Fibroblast of skin of back (primary cell): ENCODE measurements around the gene TROAP.

ENCODE experiments used
- DNase-seq: peaks from one replicate; pipeline ENCODE4 v3.0.0-alpha.2; 2013

The TROAP gene

DNA sequence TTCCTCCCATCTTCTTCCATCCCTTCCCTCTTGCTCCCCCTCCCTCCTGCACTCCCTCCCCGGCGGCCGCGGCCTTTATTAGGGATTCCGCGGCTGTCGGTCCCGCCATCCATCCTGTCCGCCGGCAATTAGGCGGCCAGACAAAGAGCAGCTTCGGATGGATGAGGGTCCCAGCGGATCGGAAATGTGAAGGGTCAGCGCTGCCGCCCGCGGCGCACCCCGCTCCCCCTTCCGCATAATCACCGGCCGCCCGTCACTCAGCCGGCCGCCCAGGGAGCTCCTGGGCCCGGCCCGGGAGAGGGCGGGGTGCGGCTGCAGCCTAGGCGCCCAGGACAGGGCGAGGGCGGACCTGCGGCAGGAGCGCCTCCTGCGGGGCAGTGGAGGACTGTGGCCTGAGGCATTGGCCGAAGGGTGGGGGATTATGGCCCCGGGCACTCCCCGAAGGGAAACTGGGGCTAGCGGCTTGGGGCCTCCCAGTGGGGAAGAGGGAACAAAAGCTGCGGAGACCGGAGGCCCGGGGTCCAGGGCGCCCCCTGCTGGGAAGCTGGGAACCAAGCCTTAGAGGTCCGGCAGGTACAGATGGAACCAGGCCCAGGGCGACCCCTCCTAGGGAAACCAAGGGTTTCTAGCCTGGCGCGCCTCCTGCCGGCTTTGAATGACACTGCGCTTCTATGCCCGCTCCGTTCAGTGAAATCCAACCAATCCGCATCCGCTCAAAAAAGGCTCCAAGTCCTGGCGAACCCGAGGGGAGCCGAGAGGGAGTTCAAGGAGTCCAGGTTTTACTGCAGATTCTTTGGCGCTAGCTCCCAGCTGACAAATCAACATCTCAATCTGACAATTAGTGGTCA lies 19.2 kb downstream of the TROAP start:
- DNase-seq = peak; percentile 76

DNA sequence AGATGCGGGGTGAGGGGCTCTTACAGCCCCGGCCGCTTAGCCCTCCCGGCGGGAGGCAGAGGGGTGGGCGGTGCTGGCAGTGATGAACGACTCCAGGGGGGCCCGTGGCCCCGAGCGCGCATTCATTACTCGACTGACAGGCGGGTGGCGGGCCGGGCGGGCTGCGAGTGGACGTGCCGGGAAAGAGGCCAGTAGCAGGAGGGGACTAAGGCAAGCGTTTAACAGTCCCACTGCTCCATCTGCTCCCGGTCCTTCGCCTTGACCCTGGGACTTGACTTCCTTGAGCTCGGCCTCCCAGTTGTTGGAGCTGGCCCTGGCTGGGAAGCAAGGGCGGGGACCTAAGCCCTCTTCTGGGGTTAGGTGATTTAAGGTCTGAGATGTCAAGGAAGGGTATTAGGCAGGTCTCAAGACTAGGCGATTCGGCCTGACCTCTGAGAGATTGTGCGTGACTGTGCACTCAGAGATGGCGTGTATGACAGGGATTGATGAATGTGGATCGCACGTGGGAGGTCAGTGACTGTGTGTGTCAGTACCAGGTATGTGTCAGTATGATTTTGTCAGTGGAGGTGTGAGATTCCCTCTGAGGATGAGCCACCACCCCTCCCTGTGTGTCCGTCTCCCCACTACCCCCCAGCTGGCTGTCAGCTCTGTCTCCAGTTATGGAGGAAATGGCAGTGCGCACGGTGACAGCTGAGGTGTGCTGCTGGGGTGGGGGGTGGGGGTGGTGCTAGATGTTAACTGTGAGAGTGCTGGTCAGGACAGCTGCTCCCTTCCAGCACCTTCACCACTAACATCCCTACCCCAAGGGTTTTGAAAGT lies 20.1 kb downstream of the TROAP start:
- DNase-seq = no peak

DNA sequence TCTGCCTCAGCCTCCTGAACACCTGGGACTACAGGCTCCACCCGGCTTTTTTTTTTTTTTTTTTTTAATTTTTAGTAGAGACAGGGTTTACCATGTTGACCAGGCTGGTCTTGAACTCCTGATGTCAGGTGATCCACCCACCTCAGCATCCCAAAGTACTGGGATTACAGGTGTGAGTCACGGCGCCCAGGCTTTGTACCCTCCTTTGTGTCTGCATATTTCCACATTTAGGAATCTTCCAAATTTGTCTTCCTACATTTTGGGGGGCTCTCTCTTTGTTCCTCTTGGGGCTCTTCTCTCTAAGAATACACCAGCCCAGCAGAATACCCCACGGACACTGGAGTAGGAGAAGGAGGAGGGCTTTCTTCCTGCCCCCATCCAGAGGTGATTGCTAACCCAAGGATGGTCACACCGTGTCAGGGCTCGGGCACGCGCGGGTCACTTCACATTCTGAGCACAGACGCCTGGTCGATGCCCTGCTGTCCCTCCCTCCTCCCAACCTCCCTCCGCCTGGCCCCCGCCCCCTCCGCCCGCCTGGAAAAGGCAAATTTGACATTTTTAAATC lies 21.5 kb downstream of the TROAP start:
- no peak for DNase-seq

DNA sequence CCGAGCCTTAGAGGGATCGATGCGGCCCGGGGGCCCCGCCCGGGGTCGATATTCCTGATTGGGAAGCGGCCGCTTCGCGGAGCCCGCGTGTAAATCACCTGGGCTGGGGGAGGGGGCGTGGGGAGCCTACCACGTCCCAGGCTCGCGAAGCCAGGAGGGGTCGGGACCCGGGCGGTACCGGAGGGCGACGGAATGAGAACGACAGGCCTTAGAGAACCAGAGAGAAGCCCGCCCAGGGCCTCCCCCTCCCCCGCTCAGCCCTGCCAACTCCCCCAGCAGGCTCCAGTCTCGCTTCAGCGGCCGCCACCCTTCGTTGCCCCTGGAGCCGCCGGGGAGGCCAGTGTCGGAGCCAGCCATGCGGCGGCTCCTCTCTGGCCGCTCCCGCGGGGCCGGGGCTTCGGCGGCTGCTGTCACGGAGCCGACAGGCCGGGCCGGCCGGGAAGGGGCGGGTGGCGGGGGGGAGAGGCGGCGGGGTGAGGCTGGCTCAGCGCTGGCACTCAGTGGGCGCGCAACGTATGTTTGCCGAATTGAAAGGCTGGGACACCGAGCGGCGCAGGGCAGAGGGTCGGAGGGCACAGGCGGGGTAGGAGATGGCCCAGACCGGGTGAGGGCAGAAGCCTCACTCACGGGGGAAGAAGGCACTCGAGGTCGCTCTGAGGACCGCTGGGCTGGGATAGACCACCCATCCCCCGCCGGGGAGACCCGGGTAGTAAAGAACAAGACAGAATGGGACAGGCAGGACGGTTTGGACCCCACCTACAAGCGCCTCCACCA lies 22.2 kb downstream of the TROAP start:
- DNase-seq = peak; percentile 29

DNA sequence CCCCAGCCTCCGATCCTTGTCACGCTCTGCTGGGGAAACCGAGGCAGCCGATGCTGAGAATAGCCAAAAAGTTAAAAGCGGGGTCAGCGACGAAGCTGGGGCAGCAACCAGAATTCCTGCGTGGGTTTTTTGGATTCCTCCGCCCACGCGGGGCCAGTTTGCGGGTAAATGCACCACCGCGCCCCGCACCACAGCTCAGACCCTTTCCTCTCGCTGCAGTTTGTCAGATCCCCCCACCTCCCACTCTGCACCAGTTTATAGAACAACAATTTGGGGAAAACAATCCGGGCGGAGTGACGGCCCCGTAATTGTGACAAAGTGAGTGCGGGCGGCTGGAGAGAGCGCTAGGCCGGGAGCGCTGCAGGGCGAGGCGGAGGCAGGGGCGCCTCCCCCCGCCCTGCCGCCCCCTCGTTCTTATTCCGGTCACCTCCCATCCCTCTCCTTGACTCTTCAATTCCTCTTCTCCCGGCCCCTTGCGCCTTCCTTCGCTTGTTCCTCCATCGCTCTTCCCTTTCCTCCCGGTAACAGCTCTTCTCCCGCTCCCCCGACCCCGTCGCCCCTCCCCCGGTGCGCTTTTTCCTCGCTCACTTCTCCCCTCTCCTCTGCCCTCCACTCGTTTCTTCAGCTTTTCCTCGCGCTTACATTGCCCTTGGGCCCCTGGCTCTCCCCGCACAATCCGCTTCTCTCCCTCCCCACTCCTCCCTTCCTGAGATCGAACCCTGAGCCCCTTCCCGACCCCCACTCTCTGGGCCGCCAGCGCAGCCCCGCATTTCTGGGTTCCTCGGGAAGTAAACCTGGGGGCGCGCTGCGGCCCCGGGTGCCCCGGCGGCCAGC lies 23.0 kb downstream of the TROAP start:
- DNase-seq = no peak

DNA sequence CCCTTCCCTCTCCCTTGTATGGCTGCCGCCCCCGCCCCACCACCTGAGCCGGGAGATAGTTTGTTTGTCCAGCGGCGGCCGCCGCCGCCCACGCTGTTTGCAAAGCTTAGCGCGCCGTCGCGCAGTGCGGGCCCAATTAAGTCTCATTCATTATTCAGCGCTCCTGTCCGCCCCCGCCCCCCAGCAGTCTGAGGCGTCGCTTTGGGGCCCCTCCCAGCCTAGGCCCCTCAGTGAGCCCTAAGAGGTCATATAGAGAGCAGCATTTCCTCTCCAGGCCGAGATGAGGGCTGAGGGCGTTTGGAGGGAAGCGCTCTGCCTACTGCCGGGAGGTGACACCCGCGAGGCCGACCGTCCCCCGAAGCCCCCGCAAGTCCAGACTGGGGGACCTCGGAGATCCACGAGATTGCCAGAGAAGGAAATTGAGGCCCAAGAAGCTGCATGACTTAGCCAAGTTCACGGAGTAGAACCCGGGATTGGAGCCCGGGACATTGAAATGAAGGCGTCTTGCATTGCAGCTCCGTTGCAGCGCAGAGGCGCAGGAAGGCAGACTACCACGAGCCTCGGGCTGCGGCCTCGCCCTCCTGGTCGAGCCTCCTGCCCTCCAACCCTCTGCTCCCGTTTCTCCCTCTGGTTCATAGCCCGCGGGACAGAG lies 23.7 kb downstream of the TROAP start, which contains the start of gene DNAJC22:
TSS of gene DNAJC22 (plus strand) at position 230 of the 652 bp plus-strand sequence. CDS start 1,985 bp downstream, outside the sequence.
- no peak for DNase-seq

DNA sequence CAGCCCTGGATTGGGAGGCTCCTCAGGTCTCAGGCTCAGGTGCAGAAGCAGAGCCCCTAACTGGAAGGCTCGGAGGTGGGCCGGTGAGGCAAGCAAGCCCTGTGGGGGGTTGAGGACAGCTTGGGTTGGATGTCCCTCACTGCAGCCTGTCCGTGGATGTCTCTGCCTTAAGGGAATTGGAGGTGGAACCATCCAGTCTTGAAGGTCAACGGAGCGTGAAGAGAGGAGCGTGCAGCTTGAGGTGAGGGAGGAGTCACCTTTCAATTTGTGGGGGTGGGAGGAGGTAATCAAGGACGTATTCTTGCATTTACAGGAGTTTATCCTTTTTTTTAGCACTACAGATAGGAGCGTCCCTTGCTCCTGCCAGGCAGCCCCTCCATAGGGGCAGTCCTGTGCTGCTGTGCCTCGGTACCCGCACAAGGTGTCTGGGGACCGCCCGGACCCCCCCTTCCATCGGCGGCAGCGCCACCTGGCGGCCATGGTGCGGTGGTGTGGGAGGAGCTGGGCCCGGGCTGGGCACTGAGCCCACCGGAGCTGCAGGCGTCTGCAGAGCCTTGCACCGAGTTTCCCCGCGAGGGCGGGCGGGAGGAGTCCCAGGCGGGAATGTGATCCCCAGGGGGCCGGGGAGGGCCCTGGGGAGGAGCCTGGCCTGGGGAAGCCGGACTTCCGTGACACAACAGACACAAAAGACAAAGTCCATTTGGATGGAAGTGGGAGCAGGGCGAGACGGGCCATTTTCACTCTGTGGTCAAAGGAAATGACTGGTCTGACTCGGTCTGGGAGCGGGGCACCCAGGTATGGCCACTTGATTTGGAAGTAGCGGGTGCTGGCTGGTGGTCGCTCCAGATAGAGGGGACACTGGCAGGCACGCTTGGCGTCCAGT lies 24.5 kb downstream of the TROAP start:
- peak; percentile 77 for DNase-seq

DNA sequence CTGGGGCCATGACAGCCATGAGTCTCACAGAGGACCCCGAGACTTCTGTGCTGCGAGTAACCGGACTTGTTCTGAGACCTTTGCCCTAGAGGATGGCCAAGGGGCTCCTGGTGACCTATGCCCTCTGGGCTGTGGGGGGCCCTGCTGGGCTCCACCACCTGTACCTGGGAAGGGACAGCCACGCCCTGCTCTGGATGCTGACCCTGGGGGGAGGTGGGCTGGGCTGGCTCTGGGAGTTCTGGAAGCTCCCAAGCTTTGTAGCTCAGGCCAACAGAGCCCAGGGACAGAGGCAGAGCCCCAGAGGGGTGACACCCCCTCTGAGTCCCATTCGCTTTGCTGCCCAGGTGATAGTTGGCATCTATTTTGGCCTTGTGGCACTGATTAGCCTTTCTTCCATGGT lies 25.7 kb downstream of the TROAP start:
- DNase-seq = no peak

DNA sequence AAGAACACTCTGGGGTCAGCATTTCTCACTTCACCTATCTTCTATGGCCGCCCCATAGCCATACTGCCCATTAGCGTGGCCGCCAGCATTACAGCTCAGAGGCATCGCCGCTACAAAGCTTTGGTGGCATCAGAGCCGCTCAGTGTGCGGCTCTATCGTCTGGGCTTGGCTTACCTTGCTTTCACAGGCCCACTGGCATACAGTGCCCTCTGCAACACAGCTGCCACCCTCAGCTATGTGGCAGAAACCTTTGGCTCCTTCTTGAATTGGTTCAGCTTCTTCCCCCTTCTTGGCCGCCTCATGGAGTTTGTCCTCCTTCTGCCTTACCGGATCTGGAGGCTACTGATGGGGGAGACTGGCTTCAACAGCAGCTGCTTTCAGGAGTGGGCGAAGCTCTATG lies 26.2 kb downstream of the TROAP start:
- DNase-seq = no peak

DNA sequence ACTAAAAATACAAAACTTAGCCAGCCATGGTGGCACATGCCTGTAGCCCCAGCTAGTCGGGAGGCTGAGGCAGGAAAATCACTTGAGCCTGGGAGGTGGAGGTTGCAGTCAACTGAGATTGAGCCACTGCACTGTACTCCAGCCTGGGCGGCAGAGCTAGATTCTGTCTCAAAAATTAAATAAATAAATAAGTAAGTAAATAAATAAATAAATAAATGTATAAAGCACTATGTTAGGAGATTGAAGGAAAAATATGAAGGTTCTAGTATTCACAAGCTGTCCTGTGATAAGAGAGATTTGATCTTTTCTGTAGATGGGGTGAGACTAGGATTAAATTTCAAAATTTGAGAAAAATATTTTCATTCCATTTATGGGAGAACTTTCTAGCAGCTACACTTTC lies 29.3 kb downstream of the TROAP start:
- DNase-seq = no peak

DNA sequence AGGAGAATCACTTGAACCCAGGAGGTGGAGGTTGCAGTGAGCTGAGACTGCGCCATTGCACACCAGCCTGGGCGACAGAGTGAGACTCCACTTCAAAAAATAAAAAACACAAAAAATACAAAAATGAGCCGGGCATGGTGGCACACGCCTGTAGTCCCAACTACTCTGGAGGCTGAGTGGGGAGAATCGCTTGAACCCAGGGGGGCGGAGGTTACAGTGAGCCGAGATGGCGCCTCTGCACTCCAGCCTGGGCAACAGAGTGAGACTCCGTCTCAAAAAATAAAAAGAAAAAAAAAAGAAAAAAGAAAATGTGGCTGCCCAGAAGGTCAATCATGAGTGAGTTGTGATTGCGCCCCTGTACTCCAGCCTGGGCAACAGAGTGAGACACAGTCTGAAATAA lies 32.9 kb downstream of the TROAP start:
- no peak for DNase-seq

DNA sequence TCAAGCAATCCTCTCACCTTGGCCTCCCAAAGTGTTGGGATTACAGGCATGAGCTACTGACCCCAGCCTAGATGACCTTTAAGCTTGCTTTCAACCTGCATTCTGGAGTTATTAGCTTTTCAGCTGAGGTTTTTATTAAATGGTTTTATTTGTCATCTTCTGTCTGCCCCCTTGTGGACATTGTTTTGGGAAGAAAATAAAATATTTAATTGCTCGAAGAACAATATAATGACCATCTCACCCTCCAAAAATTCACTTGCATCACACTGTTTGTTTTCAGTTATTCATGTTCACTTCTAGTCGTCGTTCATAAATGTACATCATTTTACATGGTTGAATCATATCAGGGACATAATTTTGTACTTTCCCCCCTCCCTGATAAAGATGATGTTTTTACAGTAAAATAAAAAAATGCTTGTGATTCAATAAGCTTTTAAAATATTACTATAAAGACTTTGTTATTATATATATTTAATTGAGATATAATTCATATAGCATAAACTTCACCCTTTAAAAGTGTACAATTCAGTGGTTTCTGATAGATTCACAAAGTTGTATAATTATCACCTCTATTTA lies 34.1 kb downstream of the TROAP start:
- DNase-seq = peak; percentile 77

DNA sequence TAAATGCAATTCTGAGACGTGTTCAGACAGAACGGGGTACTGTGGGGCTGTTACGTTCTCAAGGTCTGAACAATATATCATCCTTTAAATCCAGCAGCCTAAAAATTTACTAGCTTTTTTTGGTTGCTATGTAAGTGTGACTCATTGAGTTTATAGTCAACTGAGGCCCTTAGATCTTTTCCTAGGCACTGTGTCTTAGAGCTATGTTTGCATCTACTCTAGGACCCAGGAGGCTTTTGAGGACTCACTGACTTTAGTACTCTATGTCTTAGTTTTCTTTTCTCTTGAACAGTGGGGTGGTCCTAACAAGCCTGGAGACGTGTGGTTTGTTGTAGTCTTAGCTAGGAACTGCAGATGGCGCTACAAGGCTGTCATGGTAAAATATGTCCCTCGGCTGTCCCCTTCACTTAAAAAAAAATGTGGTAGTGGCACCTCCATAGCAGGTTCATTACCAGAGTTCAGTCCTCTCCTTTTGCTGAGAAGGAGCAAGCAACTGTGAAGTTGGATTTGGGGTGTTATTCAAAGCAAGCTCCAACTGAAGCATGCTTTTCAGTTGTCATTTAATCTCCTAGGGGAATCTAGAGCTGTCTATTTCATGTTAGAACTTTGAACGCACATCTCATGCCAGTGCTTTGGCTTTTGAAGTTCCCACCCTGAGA lies 35.6 kb downstream of the TROAP start:
- peak; percentile 65 for DNase-seq

DNA sequence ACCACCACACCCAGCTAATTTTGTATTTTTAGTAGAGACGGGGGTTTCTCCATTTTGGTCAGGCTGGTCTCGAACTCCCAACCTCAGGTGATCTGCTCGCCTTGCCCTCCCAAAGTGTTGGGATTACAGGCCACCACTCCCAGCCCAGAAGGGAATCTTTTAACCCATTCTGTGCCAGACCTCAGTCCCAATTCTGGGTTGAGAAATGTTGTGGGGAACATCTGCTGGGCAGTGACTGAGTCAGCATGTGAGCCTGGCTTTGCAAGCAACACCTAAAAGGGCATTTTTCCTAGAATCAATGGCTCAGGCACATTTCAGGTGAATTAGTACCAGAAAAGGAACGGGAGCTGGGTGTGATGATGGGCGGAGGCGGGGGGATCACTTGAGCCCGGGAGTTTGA lies 36.6 kb downstream of the TROAP start:
- no peak for DNase-seq

DNA sequence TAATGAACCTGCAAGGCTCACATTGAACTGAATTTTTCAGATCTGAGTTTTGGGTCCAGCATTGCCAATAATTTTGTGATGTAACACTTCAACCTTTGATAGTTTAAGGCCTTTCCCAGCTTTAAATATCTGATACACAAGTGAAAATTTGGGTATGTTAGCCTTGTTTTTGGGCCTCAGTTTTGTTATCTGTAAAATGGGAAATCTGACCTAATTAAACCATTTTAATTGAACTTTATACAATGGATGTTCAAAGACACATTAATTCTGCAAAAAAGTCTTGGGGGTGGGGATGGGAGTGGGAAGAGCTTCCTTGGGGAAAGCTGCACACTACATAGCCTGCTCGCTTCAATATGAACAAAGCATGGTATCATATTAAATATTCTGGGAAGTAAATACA lies 39.0 kb downstream of the TROAP start:
- no peak for DNase-seq

DNA sequence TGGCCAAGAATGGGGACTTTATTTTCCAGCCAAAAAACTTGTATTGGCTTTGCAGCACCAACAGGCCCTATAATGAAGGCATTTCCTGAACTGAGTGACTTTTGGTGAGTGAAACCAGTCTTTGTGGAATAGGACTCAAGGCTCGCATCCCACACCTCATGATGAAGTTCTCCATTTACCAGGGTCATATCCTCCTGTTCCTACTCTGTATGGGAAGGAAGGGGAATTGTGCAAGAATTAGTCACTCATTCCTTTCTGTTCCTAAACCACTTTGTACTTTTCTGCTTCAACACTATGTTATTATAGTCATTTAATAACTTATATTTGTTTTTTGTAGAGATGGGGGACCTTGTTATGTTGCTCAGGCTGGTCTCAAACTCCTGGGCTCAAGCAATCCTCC lies 41.9 kb downstream of the TROAP start:
- DNase-seq = peak; percentile 74

DNA sequence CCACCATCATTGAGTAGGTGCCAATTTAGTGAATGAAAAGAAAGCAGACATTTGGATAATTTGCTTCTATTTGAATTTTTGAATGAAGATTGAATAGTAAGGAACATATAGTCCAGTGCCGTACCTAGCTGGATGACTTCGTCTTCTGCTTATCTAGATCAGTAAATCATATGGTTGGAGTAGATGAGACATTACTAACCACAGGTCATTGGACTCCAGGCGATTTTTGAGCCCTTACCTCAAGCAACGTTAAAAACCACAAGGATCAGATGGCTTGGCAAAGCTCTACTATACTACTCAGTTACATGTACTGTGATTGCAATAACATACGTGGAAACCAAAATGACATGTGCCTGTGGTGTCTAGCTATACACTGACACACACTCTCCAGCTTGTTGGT lies 42.5 kb downstream of the TROAP start:
- no peak for DNase-seq

DNA sequence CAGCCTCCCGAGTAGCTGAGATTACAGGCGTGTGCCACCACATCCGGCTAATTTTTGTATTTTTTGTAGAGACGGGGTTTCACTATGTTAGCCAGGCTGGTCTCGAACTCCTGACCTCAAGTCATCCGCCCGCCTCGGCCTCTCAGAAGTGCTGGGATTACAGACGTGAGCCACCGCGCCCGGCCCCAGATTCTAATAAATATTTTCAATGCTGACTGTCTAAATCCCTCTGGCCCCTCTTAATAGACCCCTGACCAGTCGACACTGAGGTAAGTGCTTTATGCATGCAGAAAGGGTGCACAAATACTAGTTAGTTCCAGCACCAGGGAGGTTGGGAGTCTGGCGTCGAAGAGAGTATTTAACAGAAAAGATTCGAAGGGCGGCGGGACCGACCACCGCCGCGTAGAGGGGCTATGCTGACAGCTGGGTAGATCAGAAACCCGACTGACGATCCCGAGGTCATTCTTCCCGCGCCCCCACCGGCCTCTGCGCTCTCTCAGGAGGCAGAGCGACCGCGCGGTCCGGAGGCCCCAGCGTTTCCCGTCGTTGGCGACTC lies 43.1 kb downstream of the TROAP start:
- DNase-seq = no peak
